GM21529 (cell line): ENCODE measurements around the gene TNFRSF6B.
A peak's percentile ranks its signal among the peaks of the same experiment; 100 is the strongest.
"Not testable (repeated sequence)": the region's sequence is repeated elsewhere in the genome, so short reads cannot be mapped to it uniquely, and the experiment has no call there.

Experiments used
- ATAC-seq: cut with Tn5 transposase; IDR thresholded peaks from one replicate; pipeline ENCODE4 v1.9.1; 2021; ENCODE audit not compliant: unreplicated experiment

TNFRSF6B gene

DNA sequence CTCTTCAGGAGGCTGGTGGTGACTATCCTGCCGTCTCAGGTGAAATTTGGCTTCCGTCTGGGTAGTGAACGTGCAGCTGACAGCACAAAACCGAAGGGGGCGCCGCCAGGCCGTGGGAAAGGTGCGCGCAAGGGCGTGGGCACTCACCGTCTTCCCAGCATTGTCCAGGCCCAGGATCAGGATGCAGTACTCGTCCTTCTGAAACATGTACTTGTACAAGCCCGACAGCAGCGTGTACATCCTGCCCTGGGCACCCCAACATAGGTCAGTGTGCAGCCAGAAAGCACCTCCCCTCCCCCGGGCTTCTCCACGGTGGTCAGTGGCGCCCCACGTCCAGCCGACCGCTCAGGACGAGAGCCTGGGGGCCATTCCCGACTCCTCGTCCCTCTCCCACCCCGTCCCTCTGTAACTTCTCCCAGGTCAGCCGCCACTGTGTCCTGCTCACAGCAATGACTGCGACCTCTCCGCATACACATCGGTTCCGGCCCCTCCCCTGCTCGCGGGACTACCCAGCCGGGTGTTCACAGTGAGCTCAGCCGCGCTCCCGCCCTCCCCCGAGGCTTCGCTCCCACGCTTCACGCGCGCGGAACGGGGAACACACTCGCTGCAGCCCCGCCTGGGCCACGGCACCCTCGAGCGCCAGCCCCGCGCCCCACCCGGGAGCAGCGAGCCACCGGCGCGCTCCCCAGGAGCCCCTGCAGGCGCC, 10.6 kb downstream of the TNFRSF6B start:
- ATAC-seq = peak; percentile 35

DNA sequence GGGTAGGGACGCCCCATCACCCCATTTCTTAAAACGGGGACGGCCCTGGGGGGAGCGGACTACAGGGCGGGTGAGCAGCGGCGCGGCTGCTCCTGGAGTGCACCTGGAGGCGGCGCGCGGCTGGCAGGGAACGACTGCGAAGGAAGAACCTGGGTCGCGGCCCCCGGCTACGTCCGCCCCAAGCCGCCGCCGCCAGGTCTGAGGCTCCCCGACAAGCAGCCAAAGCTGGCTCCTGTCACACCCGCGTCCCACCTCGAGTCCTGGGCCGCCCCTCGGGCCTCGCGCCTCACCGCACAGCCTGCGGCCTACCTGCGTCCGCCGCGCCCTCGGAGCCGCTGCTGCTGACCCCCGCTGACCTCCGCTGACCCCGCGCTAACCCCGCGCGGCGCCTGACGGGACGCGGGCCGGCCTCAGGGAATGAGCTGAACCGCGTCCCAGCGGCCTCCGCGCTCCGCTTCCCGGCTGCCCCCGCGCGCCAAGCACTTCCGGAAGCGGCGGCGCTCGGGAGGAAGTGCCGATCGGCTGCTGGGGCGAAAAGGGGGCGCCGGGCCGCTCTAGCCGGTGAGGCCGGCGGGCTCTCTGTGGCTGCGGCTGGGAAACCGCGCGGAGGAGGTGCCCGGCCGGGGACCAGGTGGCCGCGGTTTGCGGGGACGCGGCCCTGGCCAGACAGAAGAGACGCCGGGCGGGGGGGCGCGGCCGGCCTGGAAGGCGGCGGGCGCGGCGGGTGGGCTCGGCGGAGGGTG, 11.3 kb downstream of the TNFRSF6B start, which contains the start of the genes ARFRP1 and ZGPAT:
Gene ARFRP1, minus strand, starts transcription at position 419 of the 743 bp plus-strand sequence. CDS start 885 bp downstream, outside the sequence.
Gene ZGPAT, plus strand, starts transcription at position 482 of the 743 bp plus-strand sequence. CDS start 542 bp downstream, outside the sequence.
- peak; percentile 68 for ATAC-seq

- peak; percentile 5 for ATAC-seq
These were observed 12.1 kb downstream of the TNFRSF6B start for GRCh38 chr20:63708301-63709148.

GRCh38 chr20:63709149-63709527, 12.7 kb downstream of the TNFRSF6B start:
- ATAC-seq = no peak

GRCh38 chr20:63711085-63711645, 14.7 kb downstream of the TNFRSF6B start:
- no peak for ATAC-seq

GRCh38 chr20:63712191-63712590, 15.7 kb downstream of the TNFRSF6B start:
- ATAC-seq = no peak

GRCh38 chr20:63714858-63715257, 18.4 kb downstream of the TNFRSF6B start:
- no peak for ATAC-seq

- no peak for ATAC-seq
These were observed 22.5 kb downstream of the TNFRSF6B start for GRCh38 chr20:63718996-63719395.

GRCh38 chr20:63722967-63723622, 26.6 kb downstream of the TNFRSF6B start:
- ATAC-seq = not testable (repeated sequence)

GRCh38 chr20:63730189-63730733, 33.8 kb downstream of the TNFRSF6B start:
- ATAC-seq = not testable (repeated sequence)

GRCh38 chr20:63731410-63731809, 35.0 kb downstream of the TNFRSF6B start:
- ATAC-seq = no peak

DNA sequence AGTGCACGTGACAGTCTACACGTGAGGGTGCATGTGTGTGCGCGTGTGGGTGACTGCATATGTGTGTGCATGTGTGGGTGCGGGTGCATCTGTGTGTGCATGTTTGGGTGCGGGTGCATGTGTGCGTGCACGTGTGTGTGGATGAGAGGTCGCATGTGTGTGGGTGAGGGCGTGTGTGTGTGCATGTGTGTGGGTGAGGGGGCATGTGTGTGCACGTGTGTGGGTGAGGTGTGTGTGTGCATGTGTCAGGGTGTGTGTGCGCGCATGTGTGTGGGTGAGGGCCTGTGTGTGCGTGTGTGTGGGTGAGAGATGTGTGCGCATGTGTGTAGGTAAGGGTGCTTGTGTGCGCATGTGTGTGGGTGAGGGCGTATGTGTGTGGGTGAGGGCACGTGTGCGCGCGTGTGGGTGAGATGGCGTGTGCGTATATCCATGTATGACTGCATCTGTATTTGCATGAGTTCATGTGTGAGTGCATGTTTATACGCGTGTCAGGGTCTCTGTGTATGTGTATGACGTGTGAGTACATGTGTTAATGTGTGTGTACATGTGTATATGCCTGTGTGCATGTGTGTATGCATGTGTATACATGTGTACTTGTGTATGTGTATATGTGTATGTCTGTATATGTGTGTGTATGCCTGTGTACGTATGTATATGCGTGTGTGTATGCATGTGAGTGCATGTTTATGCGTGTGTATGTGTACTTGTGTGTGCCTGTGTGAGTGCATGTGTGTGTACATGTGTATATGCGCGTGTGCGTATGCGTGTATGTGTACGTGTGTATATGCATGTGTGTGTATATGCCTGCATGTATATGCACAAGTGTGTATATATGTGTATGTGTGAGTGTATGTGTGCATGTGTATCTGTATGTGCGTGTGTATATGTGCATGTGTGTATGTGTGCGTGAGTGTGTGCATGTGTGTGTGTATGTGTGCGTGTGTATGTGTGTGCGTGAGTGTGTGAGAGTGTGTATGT, 36.0 kb downstream of the TNFRSF6B start:
- ATAC-seq = no peak

DNA sequence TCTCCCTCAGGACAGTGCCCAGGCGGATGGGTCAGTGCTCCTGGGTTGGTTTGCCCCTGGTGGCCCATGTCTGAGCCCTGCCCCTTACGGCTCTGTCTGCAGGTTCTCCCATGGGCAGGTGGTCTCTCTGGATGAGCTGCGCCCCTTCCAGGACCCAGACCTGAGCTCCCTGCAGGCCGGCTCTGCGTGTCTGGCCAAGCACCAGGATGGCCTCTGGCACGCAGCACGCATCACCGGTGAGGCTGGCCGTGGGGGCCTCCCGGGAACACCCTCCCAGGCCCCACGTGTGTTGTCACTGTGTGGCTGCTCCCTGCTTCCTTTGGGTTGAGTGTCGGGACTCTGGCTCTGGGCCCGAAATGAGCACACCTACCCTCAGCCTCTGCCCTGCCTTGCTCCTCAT, 36.7 kb downstream of the TNFRSF6B start:
- no peak for ATAC-seq

DNA sequence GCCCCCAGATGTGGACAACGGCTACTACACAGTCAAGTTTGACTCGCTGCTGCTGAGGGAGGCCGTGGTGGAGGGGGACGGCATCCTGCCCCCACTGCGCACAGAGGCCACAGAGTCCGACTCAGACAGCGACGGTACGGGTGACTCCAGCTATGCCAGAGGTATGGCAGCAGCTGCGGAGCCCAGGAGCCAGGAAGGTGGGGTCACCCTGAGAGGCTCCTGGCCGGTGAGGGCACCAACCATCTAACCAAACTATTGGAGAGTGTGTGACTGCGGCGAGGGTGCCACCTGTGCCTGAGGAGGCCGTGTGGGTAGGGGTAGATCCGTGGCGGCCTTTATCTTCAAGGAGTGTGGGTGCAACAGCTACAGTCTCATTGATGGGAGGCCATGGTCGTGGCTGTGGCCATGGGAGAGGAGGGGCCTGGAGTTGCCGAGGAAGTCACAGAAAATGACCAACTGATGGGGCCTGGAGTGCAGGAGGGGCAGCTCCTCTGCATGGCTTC, 37.2 kb downstream of the TNFRSF6B start:
- ATAC-seq = no peak

DNA sequence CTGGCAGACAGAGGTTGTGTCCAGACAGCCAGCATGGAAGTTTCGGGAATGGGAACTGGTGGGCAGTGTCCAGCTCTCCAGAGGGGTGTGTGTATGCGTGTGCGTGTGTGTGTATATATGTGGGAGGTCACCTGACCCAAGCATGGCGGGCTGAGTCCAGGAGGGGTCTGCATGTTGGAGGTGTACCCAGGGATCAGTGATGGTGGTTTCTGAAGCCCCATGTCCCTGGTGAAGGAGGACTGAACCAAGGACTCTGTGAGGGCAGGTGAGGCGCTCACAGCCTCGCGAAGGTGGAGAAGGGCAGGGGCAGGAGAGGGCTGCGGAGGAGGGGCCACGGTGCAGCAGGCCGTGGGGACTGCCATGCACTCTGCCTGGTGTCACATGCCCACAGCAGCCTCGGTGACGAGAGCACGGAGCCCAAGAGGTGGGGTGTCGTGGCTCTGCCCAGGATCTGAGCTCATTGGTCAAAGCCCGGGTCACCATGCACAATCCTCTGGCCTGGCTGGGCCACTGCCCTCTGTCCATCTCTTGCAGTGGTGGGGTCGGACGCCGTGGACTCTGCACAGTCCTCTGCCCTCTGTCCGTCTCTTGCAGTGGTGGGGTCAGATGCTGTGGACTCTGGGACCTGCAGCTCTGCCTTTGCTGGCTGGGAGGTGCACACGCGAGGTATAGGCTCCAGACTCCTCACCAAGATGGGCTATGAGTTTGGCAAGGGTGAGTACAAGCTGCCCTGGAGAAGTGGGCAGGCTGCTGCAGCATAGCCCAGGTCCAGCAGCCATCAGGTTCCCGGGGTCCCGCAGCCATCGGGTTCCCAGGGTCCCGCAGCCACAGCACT, 37.9 kb downstream of the TNFRSF6B start:
- ATAC-seq = no peak

DNA sequence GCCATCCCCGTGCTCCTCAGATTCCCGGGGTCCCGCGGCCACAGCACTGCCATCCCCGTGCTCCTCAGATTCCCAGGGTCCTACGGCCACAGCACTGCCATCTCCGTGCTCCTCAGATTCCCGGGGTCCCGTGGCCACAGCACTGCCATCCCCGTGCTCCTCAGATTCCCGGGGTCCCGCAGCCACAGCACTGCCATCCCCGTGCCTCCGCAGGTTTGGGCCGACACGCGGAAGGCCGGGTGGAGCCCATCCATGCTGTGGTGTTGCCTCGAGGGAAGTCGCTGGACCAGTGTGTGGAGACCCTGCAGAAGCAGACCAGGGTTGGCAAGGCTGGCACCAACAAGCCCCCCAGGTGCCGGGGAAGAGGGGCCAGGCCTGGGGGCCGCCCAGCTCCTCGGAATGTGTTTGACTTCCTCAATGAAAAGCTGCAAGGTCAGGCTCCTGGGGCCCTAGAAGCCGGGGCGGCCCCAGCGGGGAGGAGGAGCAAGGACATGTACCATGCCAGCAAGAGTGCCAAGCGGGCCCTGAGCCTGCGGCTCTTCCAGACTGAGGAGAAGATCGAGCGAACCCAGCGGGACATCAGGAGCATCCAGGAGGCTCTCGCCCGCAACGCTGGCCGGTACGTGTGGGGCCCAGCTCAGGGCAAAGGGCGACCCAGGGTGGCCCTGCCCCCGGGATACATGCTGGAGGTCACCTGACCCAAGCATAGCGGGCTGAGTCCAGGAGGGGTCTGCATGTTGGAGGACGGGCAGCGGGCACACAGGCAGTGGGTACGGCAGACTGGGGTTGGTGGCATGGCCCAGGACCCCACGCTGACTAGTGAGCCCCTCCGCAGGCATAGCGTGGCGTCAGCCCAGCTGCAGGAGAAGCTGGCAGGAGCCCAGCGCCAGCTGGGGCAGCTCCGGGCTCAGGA, 38.8 kb downstream of the TNFRSF6B start:
- no peak for ATAC-seq
